Measurements from ENCODE around the gene MAP3K1.
"Not testable (repeated sequence)": the region's sequence is repeated elsewhere in the genome, so short reads cannot be mapped to it uniquely, and the experiment has no call there.

The MAP3K1 gene

DNA sequence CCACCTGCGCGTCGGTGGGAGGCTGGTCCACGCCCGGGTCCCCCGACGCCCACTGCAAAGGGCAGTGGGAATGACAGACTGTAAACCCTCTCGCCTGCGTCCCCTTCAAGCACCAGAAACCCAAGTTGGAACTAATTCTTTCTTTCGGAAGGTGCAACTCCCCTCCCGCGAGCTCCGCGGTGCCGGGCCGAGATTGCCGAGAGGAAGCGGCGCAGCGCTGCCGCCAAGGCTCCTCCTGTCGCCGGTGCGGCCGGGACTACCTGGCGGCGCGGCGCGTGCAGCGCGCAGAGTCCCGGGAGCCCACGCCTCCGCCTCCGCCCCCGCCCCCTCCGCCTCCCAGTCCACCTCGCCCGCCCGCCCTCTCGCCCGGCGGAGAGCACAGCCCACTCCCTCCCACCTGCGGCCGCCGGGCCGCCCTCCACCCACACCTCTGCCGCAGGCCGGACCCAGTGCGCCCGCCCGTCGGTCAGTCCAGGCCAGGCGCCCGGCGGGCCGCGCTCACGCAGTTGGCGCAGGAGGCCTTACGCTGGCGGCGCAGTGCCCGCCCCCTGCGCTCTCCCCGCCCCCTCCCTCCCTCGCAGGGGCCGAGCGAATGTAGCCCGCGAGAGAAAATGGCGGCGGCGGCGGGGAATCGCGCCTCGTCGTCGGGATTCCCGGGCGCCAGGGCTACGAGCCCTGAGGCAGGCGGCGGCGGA is at the start of gene MAP3K1:
TSS of gene MAP3K1 (plus strand) at position 587 of the 695 bp plus-strand sequence. CDS start at position 612, 25 bp downstream.
- no peak for TF ChIP-seq ZFX (IDR thresholded peaks at IDR 0.05; ENCODE audit: borderline replicate concordance)
- TF ChIP-seq, protein P1, sequence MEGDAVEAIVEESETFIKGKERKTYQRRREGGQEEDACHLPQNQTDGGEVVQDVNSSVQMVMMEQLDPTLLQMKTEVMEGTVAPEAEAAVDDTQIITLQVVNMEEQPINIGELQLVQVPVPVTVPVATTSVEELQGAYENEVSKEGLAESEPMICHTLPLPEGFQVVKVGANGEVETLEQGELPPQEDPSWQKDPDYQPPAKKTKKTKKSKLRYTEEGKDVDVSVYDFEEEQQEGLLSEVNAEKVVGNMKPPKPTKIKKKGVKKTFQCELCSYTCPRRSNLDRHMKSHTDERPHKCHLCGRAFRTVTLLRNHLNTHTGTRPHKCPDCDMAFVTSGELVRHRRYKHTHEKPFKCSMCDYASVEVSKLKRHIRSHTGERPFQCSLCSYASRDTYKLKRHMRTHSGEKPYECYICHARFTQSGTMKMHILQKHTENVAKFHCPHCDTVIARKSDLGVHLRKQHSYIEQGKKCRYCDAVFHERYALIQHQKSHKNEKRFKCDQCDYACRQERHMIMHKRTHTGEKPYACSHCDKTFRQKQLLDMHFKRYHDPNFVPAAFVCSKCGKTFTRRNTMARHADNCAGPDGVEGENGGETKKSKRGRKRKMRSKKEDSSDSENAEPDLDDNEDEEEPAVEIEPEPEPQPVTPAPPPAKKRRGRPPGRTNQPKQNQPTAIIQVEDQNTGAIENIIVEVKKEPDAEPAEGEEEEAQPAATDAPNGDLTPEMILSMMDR (IDR thresholded peaks at IDR 0.05): no peak; the same call in 1 of the 2 replicates
- H3K27ac ChIP-seq: peak within 1 kb of the TSS; percentile 85

DNA sequence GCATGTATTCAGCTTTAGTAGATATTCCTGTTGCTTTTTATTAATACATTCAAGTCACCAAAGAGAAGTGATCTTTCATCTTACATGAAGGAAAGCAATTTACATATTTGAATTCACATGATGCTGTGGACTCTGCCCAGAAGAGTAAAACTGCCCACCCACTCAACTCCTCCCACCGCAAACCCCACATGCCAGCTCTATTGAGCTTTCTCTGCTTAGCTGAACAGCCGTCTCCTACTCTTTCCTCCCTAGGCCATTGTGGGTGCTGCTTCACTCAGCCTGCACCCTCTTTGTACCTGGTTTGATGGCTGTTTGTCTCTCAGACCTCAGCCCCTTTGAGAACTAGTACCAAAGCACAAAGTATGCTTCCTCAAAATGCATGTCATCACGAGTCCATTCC is 48.4 kb upstream of the MAP3K1 start:
- no peak overlapping the region for H3K27ac ChIP-seq
- TF ChIP-seq, protein P1 (IDR thresholded peaks at IDR 0.05): no peak

DNA sequence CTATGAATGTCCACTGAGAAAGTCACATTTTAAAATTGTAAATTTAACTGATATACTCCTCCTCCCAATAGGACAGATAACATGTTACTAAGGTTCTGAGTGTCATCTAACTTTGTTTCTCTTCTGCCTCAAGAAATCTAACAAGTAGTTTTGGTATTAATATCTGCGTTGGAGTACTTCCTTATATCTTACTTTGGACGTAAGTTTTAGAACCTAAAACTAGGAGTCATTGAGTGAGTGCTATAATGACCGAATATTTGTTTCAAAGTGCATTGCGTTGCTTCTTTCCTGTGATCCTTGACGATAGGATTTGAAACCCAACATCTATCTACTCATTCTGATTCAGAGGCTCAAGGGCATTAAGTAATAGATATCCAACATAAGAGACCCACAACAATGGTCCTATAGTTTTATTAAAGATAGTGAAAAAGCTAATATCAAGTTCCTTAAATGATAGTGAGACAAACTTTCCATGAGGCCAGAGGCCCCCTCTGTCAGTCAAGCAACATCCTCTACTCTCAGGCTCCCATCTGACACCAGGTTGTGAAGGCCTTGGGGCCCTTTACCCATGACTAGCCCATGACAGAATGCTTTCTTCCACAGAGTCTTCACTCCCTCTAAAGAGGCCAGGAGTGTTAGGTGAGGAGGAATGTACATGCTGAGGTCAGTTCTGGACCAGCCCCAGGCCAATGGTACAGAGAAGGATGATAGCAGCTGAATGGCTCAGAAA is 45.3 kb upstream of the MAP3K1 start:
- TF ChIP-seq, protein P1 (IDR thresholded peaks at IDR 0.05): no peak
- TF ChIP-seq ZFX (IDR thresholded peaks at IDR 0.05; ENCODE audit: borderline replicate concordance): no peak
- no peak overlapping the region for H3K27ac ChIP-seq

DNA sequence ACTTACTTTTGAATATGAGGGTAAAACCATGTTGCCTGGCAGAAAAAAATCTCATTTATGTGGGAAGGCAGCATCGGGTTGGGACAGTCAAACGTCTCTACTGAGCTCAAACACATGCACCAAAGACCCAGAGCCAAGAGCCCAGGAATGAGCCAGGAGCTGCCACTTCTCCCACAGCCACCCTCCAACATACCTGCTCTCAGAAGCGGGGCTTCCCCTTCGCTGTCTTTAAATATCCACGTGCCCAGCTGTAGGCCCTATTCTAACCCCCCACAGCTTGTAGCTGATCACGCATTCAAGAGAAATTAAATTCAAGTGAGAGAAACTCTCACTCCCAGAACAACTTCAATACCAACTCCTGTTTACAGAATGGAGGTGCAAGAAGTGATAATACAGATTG is 42.6 kb upstream of the MAP3K1 start:
- TF ChIP-seq, protein P1 (IDR thresholded peaks at IDR 0.05): no peak
- no peak for TF ChIP-seq ZFX (IDR thresholded peaks at IDR 0.05; ENCODE audit: borderline replicate concordance)
- H3K27ac ChIP-seq: no peak overlapping the region

DNA sequence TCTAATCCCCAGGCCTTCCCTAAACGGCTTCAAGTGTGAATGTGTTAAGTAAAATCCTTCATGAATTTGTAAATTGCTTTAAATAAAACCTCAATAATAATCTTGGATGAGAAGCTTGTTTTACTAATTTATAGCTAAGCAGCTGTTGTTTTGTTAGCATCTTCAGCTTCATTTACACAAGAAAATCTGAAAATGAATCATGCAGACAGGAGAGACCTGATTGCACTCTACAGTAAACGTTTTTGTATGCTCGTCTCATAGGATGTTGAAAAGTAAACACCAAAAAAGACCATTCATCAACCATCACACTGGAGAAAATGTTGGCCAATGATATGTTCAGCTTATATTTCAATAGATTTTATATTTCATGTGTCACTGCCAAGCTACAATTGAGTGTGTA is 40.4 kb upstream of the MAP3K1 start:
- no peak overlapping the region for H3K27ac ChIP-seq
- TF ChIP-seq, protein P1 (IDR thresholded peaks at IDR 0.05): no peak
- no peak for TF ChIP-seq ZFX (IDR thresholded peaks at IDR 0.05; ENCODE audit: borderline replicate concordance)

DNA sequence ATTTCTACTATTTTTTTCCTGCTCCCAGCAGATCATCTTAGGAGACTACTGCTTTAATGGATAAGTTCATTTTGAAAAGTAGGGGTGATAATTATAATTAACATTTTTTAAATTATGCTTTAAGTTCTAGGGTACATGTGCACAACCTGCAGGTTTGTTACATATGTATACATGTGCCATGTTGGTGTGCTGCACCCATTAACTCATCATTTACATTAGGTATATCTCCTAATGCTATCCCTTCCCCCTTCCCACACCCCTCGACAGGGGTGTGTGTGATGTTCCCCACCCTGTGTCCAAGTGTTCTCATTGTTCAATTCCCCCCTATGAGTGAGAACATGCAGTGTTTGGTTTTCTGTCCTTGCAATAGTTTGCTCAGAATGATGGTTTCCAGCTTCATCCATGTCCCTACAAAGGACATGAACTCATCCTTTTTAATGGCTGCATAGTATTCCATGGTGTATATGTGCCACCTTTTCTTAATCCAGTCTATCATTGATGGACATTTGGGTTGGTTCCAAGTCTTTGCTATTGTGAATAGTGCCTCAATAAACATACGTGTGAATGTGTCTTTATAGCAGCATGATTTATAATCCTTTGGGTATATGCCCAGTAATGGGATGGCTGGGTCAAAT is 39.0 kb upstream of the MAP3K1 start:
- not testable (repeated sequence) for H3K27ac ChIP-seq

DNA sequence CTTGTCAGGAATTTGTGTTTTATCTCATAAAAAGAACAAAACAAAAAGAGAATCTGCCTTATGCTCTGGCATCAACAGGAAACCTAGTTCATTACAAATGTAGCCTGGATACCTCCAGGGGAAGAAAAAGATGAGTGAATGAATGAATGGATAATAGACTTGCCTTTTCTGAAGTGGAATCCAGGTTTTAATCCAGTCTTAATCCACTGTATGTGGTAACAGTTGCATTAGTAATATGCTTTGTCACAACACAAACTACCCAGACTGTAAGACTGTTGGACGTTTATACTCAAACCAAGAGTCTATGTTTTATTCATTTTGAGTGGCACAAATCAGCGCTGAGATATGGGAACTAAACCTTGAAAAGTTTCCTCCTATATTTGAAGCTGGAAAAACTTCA is 32.1 kb upstream of the MAP3K1 start:
- TF ChIP-seq, protein P1 (IDR thresholded peaks at IDR 0.05): no peak
- no peak for TF ChIP-seq ZFX (IDR thresholded peaks at IDR 0.05; ENCODE audit: borderline replicate concordance)
- H3K27ac ChIP-seq: no peak overlapping the region
